Measurements from ENCODE around the gene EYA4. TPM values are rescaled to one million over a fixed set of nuclear protein-coding genes. Genes with fewer than 3 reads are reported as not detected.

The EYA4 gene
- total RNA-seq, 1 experiment from 2014 or later: 0.24 TPM

DNA sequence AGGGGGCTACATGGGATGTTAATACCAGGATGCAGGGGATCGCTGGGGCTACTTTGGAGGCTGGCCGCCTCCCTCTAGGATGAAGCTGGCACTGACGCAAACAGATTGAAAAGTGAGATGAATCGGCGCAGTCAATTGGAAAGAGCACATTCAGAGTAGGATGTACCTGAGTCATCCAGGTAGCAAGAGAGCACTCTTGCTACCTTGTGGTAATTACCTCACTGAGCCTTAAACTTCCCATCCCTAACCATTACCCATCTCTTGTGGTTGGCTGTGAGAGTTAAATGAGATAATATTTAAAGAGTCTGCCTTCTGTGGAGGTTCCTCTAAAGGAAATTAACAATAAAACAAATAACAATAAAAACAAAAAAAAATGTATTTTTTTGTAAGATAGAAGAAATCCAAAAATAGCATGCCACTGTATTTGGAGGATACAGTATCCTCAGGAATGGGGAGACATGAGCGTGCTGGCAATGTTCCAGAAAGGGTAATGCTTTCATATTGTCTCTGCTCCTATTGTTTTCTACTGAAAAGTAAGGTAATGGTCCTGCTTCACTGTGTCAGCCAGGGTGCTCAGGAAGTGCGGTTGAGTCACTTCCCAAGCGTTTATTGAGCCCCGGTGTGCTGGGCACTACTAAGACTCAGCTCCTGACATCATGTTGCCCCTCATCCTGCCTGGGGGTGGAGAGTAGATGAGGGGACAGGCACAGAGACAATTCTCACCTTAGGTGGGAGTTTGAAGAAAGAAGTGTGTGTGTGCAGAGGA is 301.1 kb downstream of the EYA4 start:
- POLR2A ChIA-PET: interaction anchor here (0.7 kb wide), 1 partner anchor 579 kb away, joined by 3 read pairs; no protein-coding TSS in a partner anchor
- no peaks in the 10 kb centered on the region for H3K27me3 Mint-ChIP-seq (ENCODE audit: low read depth)

DNA sequence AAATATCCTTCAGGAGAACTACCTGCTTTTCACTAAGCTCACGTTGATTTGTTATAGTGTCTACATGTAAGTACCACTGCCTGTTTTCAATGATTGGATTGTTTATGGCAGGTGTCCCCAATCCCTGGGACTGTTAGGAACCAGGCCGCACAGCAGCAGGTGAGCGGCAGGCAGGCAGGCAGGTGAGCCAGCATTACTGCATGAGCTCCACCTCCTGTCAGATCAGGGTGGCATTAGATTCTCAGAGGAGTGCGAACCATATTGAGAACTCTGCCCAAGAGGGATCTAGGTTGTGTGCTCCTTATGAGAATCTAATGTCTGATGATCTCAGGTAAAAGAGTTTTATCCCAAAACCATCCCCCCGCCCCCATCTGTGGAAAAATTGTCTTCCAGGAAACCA is 303.3 kb downstream of the EYA4 start:
- DNase-seq (ENCODE audit: low spot score) (no peak), ATAC-seq (peak; percentile 21; the same call in 1 of the 2 replicates)
- no peaks in the 10 kb centered on the region for H3K9me3 Mint-ChIP-seq
- no peaks in the 10 kb centered on the region for H3K27me3 Mint-ChIP-seq (ENCODE audit: low read depth)
- CTCF ChIA-PET: interaction anchor here (1.0 to 1.7 kb wide), 5 partner anchors 25 to 714 kb away, joined by 3 read pairs; no protein-coding TSS in a partner anchor
- no peaks in the 10 kb centered on the region for H3K36me3 Mint-ChIP-seq
- POLR2A ChIA-PET: interaction anchor here (1.4 kb wide), 1 partner anchor 27 kb away, joined by 3 read pairs; no protein-coding TSS in a partner anchor
- TF ChIP-seq FOXK1 (CRISPR knock-in tag; IDR thresholded peaks at IDR 0.05) (no peak), ZNF219 (CRISPR knock-in tag; IDR thresholded peaks at IDR 0.05; ENCODE audit: borderline replicate concordance) (no peak), NFATC4 (CRISPR knock-in tag; IDR thresholded peaks at IDR 0.05) (no peak), ERG (CRISPR knock-in tag; IDR thresholded peaks at IDR 0.05) (no peak), EMX1 (CRISPR knock-in tag; IDR thresholded peaks at IDR 0.05) (no peak), CREM (CRISPR knock-in tag; IDR thresholded peaks at IDR 0.05) (no peak), ZNF416 (CRISPR knock-in tag; IDR thresholded peaks at IDR 0.05) (no peak)
- TF ChIP-seq, protein P1, sequence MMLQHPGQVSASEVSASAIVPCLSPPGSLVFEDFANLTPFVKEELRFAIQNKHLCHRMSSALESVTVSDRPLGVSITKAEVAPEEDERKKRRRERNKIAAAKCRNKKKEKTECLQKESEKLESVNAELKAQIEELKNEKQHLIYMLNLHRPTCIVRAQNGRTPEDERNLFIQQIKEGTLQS (CRISPR knock-in tag; conservative IDR thresholded peaks at IDR 0.05): no peak
- no peak overlapping the region for H3K27ac Mint-ChIP-seq
- H3K4me3 Mint-ChIP-seq: no peak overlapping the region
- H3K4me1 Mint-ChIP-seq: peaks cover 20% of the 10 kb centered on the region

More for the DNA sequence above, 301.1 kb downstream of the EYA4 start:
- Mint-ChIP-seq H3K27ac (no peak overlapping the region), H3K4me3 (no peak overlapping the region), H3K36me3 (no peaks in the 10 kb centered on the region), H3K9me3 (no peaks in the 10 kb centered on the region), H3K4me1 (peaks cover 5% of the 10 kb centered on the region; the same call in 1 of the 2 replicates)
- ATAC-seq: no peak
- CTCF ChIA-PET: interaction anchor here (1.1 to 1.5 kb wide), 5 partner anchors 10 to 712 kb away, joined by 3 to 4 read pairs (median 3); no protein-coding TSS in a partner anchor
- TF ChIP-seq ELF4 (CRISPR knock-in tag; IDR thresholded peaks at IDR 0.05; ENCODE audit: low read depth) (no peak), CDX4 (CRISPR knock-in tag; IDR thresholded peaks at IDR 0.05; ENCODE audit: borderline replicate concordance) (no peak), ATF1 (CRISPR knock-in tag; IDR thresholded peaks at IDR 0.05) (no peak), GRHL2 (CRISPR knock-in tag; IDR thresholded peaks at IDR 0.05; ENCODE audit: insufficient replicate concordance, severe bottlenecking) (no peak)
- no peak for DNase-seq (ENCODE audit: low spot score)

GRCh38 chr6:133546098-133546497 is 304.9 kb downstream of the EYA4 start:
- ATAC-seq: no peak
- TF ChIP-seq E2F1 (CRISPR knock-in tag; IDR thresholded peaks at IDR 0.05): no peak
- TF ChIP-seq E2F4 (CRISPR knock-in tag; IDR thresholded peaks at IDR 0.05; ENCODE audit: borderline replicate concordance, low read depth): no peak
- TF ChIP-seq, protein P2, sequence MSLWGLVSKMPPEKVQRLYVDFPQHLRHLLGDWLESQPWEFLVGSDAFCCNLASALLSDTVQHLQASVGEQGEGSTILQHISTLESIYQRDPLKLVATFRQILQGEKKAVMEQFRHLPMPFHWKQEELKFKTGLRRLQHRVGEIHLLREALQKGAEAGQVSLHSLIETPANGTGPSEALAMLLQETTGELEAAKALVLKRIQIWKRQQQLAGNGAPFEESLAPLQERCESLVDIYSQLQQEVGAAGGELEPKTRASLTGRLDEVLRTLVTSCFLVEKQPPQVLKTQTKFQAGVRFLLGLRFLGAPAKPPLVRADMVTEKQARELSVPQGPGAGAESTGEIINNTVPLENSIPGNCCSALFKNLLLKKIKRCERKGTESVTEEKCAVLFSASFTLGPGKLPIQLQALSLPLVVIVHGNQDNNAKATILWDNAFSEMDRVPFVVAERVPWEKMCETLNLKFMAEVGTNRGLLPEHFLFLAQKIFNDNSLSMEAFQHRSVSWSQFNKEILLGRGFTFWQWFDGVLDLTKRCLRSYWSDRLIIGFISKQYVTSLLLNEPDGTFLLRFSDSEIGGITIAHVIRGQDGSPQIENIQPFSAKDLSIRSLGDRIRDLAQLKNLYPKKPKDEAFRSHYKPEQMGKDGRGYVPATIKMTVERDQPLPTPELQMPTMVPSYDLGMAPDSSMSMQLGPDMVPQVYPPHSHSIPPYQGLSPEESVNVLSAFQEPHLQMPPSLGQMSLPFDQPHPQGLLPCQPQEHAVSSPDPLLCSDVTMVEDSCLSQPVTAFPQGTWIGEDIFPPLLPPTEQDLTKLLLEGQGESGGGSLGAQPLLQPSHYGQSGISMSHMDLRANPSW (CRISPR knock-in tag; conservative IDR thresholded peaks at IDR 0.05; ENCODE audit: low read depth): no peak
- TF ChIP-seq, protein P3, sequence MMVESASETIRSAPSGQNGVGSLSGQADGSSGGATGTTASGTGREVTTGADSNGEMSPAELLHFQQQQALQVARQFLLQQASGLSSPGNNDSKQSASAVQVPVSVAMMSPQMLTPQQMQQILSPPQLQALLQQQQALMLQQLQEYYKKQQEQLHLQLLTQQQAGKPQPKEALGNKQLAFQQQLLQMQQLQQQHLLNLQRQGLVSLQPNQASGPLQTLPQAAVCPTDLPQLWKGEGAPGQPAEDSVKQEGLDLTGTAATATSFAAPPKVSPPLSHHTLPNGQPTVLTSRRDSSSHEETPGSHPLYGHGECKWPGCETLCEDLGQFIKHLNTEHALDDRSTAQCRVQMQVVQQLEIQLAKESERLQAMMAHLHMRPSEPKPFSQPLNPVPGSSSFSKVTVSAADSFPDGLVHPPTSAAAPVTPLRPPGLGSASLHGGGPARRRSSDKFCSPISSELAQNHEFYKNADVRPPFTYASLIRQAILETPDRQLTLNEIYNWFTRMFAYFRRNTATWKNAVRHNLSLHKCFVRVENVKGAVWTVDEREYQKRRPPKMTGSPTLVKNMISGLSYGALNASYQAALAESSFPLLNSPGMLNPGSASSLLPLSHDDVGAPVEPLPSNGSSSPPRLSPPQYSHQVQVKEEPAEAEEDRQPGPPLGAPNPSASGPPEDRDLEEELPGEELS (CRISPR knock-in tag; IDR thresholded peaks at IDR 0.05): no peak
- TF ChIP-seq ETV6 (CRISPR knock-in tag; IDR thresholded peaks at IDR 0.05): no peak
- no peak for TF ChIP-seq GTF2I (CRISPR knock-in tag; conservative IDR thresholded peaks at IDR 0.05)
- TF ChIP-seq ZNF416 (CRISPR knock-in tag; IDR thresholded peaks at IDR 0.05): no peak
- no peak for TF ChIP-seq SMAD4 (CRISPR knock-in tag; IDR thresholded peaks at IDR 0.05)
- Mint-ChIP-seq H3K27ac (no peak overlapping the region), H3K9me3 (no peaks in the 10 kb centered on the region), H3K4me1 (peaks cover 28% of the 10 kb centered on the region), H3K27me3 (ENCODE audit: low read depth) (no peaks in the 10 kb centered on the region), H3K4me3 (no peak overlapping the region), H3K36me3 (no peaks in the 10 kb centered on the region)
- CTCF ChIA-PET: no interaction called here
- POLR2A ChIA-PET: interaction anchor here (0.5 to 0.6 kb wide), 2 partner anchors 431 to 591 kb away, joined by 4 read pairs; no protein-coding TSS in a partner anchor
- no peak for DNase-seq (ENCODE audit: low spot score)
